PC-3 (cell line): Measurements from ENCODE around the gene SBNO2.

Experiments used
- CTCF ChIP-seq: fragments of 300-600 bp; sonication (generic); conservative IDR thresholded peaks from 2 replicates; pipeline ENCODE4 v1.5.1; 2017; ENCODE audit warnings: antibody characterized with exemption, low read depth, mild to moderate bottlenecking, low read length
- EZH2phosphoT487 ChIP-seq: fragments of 300-600 bp; sonication (generic); IDR thresholded peaks from 2 replicates; pipeline ENCODE4 v1.6.1; 2018; ENCODE audit warnings: mild to moderate bottlenecking, antibody characterized with exemption, low read length, borderline replicate concordance

- no peak for TF ChIP-seq EZH2phosphoT487
- TF ChIP-seq CTCF = no peak
Measured at GRCh38 chr19:1129535-1129934, 44.5 kb downstream of the SBNO2 start.
